GM23338 (cell line): ENCODE results near the gene COX10.

Experiments
- CREB1 ChIP-seq: fragments of 250-450 bp; sonication (Bioruptor Pico); IDR thresholded peaks from 2 replicates; pipeline ENCODE4 v1.5.0; 2020; ENCODE audit warnings: low read depth, mild to moderate bottlenecking, moderate library complexity
- CTCF ChIP-seq, 2 experiments: fragments of 200-600 bp in 1 of 2; sonication (generic) in 1 of 2; conservative IDR thresholded peaks; 2 replicates each; pipeline versions ENCODE4 v1.5.1 to v1.6.1; 2016 to 2017; ENCODE audit warnings: antibody characterized with exemption in 2 of 2, low read depth in 2 of 2, mild to moderate bottlenecking in 2 of 2, moderate library complexity in 1 of 2
- EZH2 ChIP-seq: fragments of 200-600 bp; sonication (generic); IDR thresholded peaks from one replicate; pipeline ENCODE4 v1.8.0; 2017; ENCODE audit warnings: antibody characterized with exemption, mild to moderate bottlenecking, low read depth; ENCODE audit not compliant: unreplicated experiment
- EZH2phosphoT487 ChIP-seq: fragments of 200-600 bp; sonication (generic); IDR thresholded peaks from one replicate; pipeline ENCODE4 v1.8.1; 2018; ENCODE audit warnings: antibody characterized with exemption; ENCODE audit not compliant: unreplicated experiment
- REST ChIP-seq: IDR thresholded peaks from one replicate; pipeline ENCODE4 v1.6.1; 2018; ENCODE audit warnings: antibody characterized with exemption; ENCODE audit not compliant: unreplicated experiment
- ZNF114 ChIP-seq: fragments of 250-450 bp; sonication (Bioruptor Pico); IDR thresholded peaks from 2 replicates; pipeline ENCODE4 v1.5.0; 2020; ENCODE audit warnings: mild to moderate bottlenecking, moderate library complexity
- ZNF462 ChIP-seq: fragments of 250-450 bp; sonication (Bioruptor Pico); IDR thresholded peaks from 2 replicates; pipeline ENCODE4 v1.5.0; 2020; ENCODE audit warnings: mild to moderate bottlenecking, moderate library complexity

- TF ChIP-seq ZNF114 (no peak), CTCF (conservative IDR thresholded peaks at IDR 0.05; ENCODE audit: low read depth in 2 of 2) (no peak), EZH2phosphoT487 (no peak), REST (no peak), EZH2 (no peak), CREB1 (CRISPR knock-in tag) (no peak), ZNF462 (CRISPR knock-in tag) (no peak)
These were observed 81.3 kb downstream of the COX10 start for GRCh38 chr17:14150619-14151018.
